Common myeloid progenitor, CD34-positive (primary cell): ENCODE measurements around the gene KMT2E.

Source experiments
- CTCF ChIA-PET: fragments of 350-600 bp; sonication (Branson Sonifier 250); formaldehyde crosslinking; loops from one replicate; lab custom pipeline; 2021; ENCODE audit warnings: antibody characterized with exemption; lab: Charles Lee
- POLR2A ChIA-PET: fragments of 350-600 bp; sonication (Branson Sonifier 250); formaldehyde crosslinking; loops from one replicate; lab custom pipeline; 2021; ENCODE audit warnings: antibody characterized with exemption; lab: Charles Lee
- DNase-seq, 3 donors: peaks; one replicate each; pipeline versions ENCODE4 v3.0.0 to v3.0.0-alpha.2; 2013
- H3K27ac ChIP-seq, 2 experiments: 1 replicate in 1 of 2; 2 replicates in 1 of 2; pipeline ENCODE4 v1.7.0; 2013; ENCODE audit warnings: inconsistent platforms in 2 of 2, low read length in 2 of 2, mild to moderate bottlenecking in 2 of 2, low read depth in 1 of 2, moderate library complexity in 1 of 2; ENCODE audit not compliant: severe bottlenecking in 2 of 2, insufficient read depth in 1 of 2, poor library complexity in 1 of 2
- H3K27me3 ChIP-seq, 5 experiments: replicated peaks in 2 of 5; 1 replicate in 3 of 5; 2 replicates in 2 of 5; pipeline versions ENCODE4 v1.6.1 to v1.7.0; 2013; ENCODE audit warnings: low read length in 4 of 5, mild to moderate bottlenecking in 2 of 5, moderate library complexity in 2 of 5, inconsistent platforms in 1 of 5; ENCODE audit not compliant: insufficient read depth in 5 of 5, control insufficient read depth in 4 of 5
- H3K36me3 ChIP-seq, 4 experiments: 1 replicate in 2 of 4; 2 replicates in 2 of 4; pipeline versions ENCODE4 v1.6.1 to v1.7.0; 2013; ENCODE audit warnings: low read length in 3 of 4, control low read depth in 1 of 4, mild to moderate bottlenecking in 1 of 4; ENCODE audit not compliant: control insufficient read depth in 4 of 4, insufficient read depth in 4 of 4
- H3K4me1 ChIP-seq, 4 experiments: 1 replicate in 3 of 4; 2 replicates in 1 of 4; pipeline versions ENCODE4 v1.6.1 to v1.7.1; 2013; ENCODE audit warnings: low read length in 3 of 4, mild to moderate bottlenecking in 3 of 4, control low read depth in 1 of 4, inconsistent platforms in 1 of 4, moderate library complexity in 1 of 4; ENCODE audit not compliant: control insufficient read depth in 4 of 4, insufficient read depth in 4 of 4; ENCODE audit errors: control extremely low read depth in 1 of 4
- H3K4me3 ChIP-seq, 7 experiments: 1 replicate in 4 of 7; 2 replicates in 3 of 7; pipeline versions ENCODE4 v1.5.1 to v1.7.0; 2013; ENCODE audit warnings: mild to moderate bottlenecking in 7 of 7, low read length in 6 of 7, moderate library complexity in 6 of 7, inconsistent platforms in 2 of 7, low read depth in 2 of 7, control low read depth in 1 of 7; ENCODE audit not compliant: insufficient read depth in 4 of 7, control insufficient read depth in 1 of 7; ENCODE audit errors: extremely low read depth in 1 of 7
- H3K9me3 ChIP-seq, 5 experiments: 1 replicate in 4 of 5; 2 replicates in 1 of 5; pipeline versions ENCODE4 v1.6.1 to v1.7.1; 2013; ENCODE audit warnings: low read length in 4 of 5, mild to moderate bottlenecking in 2 of 5, inconsistent platforms in 1 of 5, low read depth in 1 of 5, moderate library complexity in 1 of 5; ENCODE audit not compliant: control insufficient read depth in 4 of 5, insufficient read depth in 2 of 5; ENCODE audit errors: control extremely low read depth in 1 of 5
- WGBS: methylation state at CpG from one replicate; pipeline ENCODE4 v1.1.5; 2013; ENCODE audit not compliant: insufficient coverage; 5-methylcytosine and 5-hydroxymethylcytosine counted together

Gene KMT2E

DNA sequence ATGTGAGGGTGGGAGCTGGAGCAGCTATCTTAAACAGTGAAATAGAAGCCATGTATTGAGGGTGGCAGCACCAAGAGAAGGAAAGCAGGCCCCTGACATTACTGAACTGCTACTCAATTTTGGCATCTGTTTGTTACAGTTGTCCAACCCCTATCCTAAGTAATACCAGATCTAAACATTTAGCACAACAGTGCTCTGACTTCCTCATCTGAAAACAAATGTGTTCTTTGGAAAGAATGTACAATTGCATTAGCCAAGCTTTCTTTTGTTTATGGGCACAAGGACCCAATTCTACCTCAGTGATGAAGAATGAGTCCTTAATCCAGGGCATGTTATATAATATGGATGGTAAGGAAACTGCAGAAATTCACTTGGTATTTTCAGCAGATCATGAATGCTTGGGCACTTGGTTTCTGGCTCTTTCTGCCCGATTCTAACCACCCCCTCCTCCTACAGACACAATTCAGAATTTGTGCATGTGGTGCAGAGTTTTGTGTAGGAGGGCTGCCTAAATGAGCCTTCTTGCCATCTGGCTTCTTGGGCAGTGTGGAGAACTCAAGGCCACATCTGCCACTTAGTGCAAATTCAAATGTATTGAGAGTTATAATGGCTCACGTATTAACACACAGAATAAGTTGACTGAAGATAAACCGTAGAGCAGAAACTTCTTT lies 36.9 kb upstream of the KMT2E start:
- H3K27ac ChIP-seq = no peak overlapping the region
- no peaks in the 10 kb centered on the region for H3K9me3 ChIP-seq
- peaks cover 0 to 5% (median 3%) of the 10 kb centered on the region in 4 experiments for H3K36me3 ChIP-seq
- ChIA-PET POLR2A (interaction anchor here (1.2 kb wide), 1 partner anchor 72 kb away, joined by 3 read pairs; no protein-coding TSS in a partner anchor), CTCF (interaction anchor here (0.7 to 8.1 kb wide), 7 partner anchors 12 to 63 kb away, joined by 3 to 98 read pairs (median 4); no protein-coding TSS in a partner anchor)
- no peak for DNase-seq
- peaks cover 0 to 30% (median 6%) of the 10 kb centered on the region in 4 experiments for H3K4me1 ChIP-seq
- 100% methylated on average over 2 of the region's 3 CpGs for WGBS
- no peaks in the 10 kb centered on the region for H3K27me3 ChIP-seq
- H3K4me3 ChIP-seq = no peak overlapping the region

DNA sequence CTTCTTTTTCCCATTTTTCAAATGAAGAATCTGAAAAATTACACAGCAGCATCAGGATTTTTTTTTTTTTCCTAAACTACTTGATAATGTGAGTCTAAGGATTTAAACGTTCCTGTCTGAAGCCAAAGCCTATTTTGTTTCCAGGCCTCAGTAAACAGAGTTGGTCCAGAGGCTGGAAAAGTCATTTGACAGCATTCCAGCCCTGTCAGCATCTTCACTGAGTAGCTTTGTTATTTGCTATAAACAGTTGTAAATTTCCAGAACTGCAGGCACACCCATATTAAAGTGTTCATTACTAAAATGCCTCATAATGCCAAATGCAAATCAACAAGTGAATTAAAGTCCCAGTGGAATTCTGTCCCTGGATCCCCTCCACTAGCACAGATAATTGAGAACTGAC lies 35.5 kb upstream of the KMT2E start:
- CTCF ChIA-PET = interaction anchor here (1.0 to 16.0 kb wide), 13 partner anchors 8 to 100 kb away, joined by 3 to 316 read pairs (median 5); partner anchors contain the start of gene KMT2E
- POLR2A ChIA-PET = interaction anchor here (0.8 to 1.0 kb wide), 2 partner anchors 18 to 32 kb away, joined by 3 read pairs; no protein-coding TSS in a partner anchor
- H3K4me1 ChIP-seq = peaks cover 7 to 44% (median 15%) of the 10 kb centered on the region in 4 experiments
- H3K9me3 ChIP-seq = no peaks in the 10 kb centered on the region
- H3K36me3 ChIP-seq = peaks cover 0 to 5% (median 3%) of the 10 kb centered on the region in 4 experiments
- no CpG with 5 or more reads among the region's 1 CpG for WGBS
- H3K27ac ChIP-seq = no peak overlapping the region
- H3K4me3 ChIP-seq = no peak overlapping the region
- no peaks in the 10 kb centered on the region for H3K27me3 ChIP-seq
- DNase-seq = no peak

DNA sequence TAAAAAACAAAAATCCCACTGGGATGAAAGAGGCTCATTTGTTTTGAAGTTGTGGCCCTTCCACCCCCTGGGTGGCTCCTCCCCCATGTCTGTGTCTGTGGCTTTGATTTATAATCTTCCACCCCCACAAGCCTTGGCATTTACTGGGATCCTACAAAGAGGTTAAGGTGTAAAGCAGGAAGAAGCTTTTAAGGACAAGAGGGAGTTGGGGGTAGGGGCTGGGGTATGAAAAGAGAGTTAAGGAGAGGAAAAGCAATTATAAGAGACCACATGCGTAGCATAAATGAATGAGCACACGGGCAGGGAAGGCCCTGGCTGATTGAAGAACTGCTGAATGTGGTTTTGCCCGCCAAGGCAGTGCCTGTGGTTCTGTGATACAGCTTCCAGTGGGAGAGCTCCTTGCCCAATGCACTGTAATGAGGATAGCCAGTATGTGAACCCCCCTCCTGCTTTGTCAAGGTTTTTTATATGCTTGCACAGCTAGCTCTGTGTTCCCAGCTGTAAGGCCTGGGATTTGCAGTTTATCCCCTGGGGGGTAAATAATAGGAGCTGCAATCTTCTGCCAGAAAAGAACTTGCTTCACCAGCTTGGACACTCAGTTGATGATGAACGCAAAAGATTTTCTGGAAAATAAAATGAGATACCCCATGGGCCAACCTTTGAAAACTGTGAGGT lies 34.7 kb upstream of the KMT2E start:
- no peak for DNase-seq
- H3K4me1 ChIP-seq = peaks cover 7 to 48% (median 15%) of the 10 kb centered on the region in 4 experiments
- WGBS = 87% methylated on average over 3 of the region's 4 CpGs

DNA sequence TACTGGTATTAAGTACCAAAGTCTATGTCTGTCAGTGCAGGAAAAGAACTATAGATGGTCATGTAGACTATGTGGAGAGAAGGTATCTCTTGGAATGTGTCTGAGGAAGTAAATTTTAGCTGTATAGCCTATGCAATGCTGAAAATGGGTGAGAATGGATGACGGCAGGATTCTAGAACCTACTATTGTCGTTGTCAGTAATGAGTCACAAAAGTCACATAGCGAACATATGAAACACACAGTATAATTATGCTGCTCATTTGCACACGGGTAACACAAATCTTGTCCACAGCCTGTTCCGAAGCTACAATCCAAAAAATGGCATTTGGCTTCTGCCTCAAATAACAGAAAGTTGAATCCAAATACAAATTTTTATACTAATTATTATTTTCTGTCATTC lies 33.6 kb upstream of the KMT2E start:
- peaks cover 0 to 5% (median 3%) of the 10 kb centered on the region in 4 experiments for H3K36me3 ChIP-seq
- ChIA-PET CTCF (interaction anchor here (0.6 to 16.0 kb wide), 30 partner anchors 8 to 102 kb away, joined by 3 to 316 read pairs (median 6); partner anchors contain the start of gene KMT2E), POLR2A (interaction anchor here (6.2 kb wide), 1 partner anchor 32 kb away, joined by 120 read pairs; the partner anchor contains the start of gene KMT2E)
- H3K4me1 ChIP-seq = peaks cover 13 to 57% (median 21%) of the 10 kb centered on the region in 4 experiments
- WGBS = 88% methylated on average over 4 of the region's 5 CpGs
- H3K4me3 ChIP-seq = no peak overlapping the region
- no peaks in the 10 kb centered on the region for H3K27me3 ChIP-seq
- no peak overlapping the region for H3K27ac ChIP-seq
- DNase-seq = no peak
- no peaks in the 10 kb centered on the region for H3K9me3 ChIP-seq

More for the DNA sequence above, 34.7 kb upstream of the KMT2E start:
- Histone ChIP-seq H3K27ac (no peak overlapping the region), H3K9me3 (no peaks in the 10 kb centered on the region), H3K4me3 (no peak overlapping the region), H3K36me3 (peaks cover 0 to 5% (median 3%) of the 10 kb centered on the region in 4 experiments), H3K27me3 (no peaks in the 10 kb centered on the region)
- ChIA-PET POLR2A (interaction anchor here (0.7 to 1.0 kb wide), 4 partner anchors 18 to 53 kb away, joined by 3 to 5 read pairs (median 3); no protein-coding TSS in a partner anchor), CTCF (interaction anchor here (0.7 to 16.0 kb wide), 20 partner anchors 9 to 100 kb away, joined by 3 to 316 read pairs (median 4); partner anchors contain the start of gene KMT2E)

DNA sequence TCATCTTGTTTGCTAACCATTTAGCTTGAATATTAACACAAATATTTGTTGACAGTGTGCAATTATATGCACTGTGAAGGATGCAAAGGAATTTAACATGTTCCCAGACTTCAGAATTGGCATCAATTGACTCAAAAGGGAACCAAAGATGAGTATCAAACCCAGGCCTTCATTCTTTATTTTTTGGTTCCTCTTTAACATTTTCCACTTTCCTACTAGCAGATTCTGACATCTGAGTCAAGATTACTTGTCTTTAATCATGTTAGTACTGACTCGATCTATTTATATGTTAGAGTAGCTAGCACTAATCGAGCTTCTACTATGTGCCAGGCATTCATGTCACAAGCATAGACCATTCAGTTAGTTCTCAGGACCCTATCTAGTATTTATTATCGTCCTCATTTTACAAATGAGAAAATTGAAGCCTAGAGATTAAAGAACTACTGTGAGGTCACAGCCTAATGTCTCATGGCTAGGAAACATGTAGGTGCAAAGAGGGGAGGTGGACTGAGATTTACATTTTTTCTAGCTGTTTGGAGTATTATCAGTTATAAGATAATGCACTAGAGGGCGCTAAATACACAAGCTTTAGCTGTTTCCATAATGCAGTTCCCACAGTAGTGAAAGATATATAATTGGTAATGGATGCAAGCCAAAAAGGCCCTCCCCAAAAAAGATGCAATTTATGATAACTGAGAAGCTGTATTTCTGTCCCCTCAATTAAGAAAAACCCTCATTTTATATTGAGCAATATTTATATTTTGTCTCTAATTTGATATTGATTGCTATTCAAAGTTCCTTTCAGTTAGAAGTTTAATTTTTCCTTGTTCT lies 32.9 kb upstream of the KMT2E start:
- ChIA-PET POLR2A (interaction anchor here (1.2 to 6.2 kb wide), 2 partner anchors 15 to 31 kb away, joined by 3 to 120 read pairs; partner anchors contain the start of gene KMT2E), CTCF (interaction anchor here (0.6 to 16.0 kb wide), 37 partner anchors 8 to 102 kb away, joined by 3 to 316 read pairs (median 5); partner anchors contain the start of gene KMT2E)
- H3K27ac ChIP-seq = no peak overlapping the region
- H3K4me1 ChIP-seq = peaks cover 13 to 57% (median 21%) of the 10 kb centered on the region in 4 experiments
- no peak overlapping the region for H3K4me3 ChIP-seq
- 0% methylated on average over 1 of the region's 4 CpGs for WGBS
- H3K27me3 ChIP-seq = no peaks in the 10 kb centered on the region
- peaks cover 2 to 6% (median 5%) of the 10 kb centered on the region in 4 experiments for H3K36me3 ChIP-seq
- peak; percentile 60 to 76 (median 71) for DNase-seq
- H3K9me3 ChIP-seq = no peaks in the 10 kb centered on the region

DNA sequence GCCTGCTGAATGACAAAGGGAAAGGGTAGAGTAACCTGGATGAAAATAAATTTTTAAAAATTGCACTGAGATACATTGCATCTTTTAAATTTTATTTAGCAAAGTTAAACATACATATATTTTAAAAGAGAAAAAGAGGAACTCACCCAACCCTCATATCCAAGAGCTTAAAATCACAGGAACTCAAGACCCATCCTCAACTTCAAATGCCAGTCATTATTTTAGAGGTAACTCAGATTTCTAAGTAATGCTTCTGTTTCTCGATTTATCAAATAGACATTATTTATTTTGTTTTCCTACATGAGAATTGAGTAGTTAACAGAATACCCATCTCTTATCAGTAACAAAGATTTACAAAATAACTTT lies 32.4 kb upstream of the KMT2E start:
- POLR2A ChIA-PET = interaction anchor here (1.2 to 6.2 kb wide), 2 partner anchors 16 to 31 kb away, joined by 3 to 120 read pairs; partner anchors contain the start of gene KMT2E
- Histone ChIP-seq H3K4me3 (no peak overlapping the region), H3K27ac (no peak overlapping the region), H3K9me3 (no peaks in the 10 kb centered on the region), H3K36me3 (peaks cover 3 to 6% (median 5%) of the 10 kb centered on the region in 4 experiments), H3K4me1 (peaks cover 13 to 55% (median 22%) of the 10 kb centered on the region in 4 experiments), H3K27me3 (no peaks in the 10 kb centered on the region)
- WGBS = no CpG with 5 or more reads among the region's 1 CpG
- peak in 2 of 3 donors; percentile 45 to 60 for DNase-seq
- CTCF ChIA-PET = interaction anchor here (0.9 to 16.0 kb wide), 31 partner anchors 9 to 101 kb away, joined by 3 to 316 read pairs (median 5); partner anchors contain the start of gene KMT2E
